ENCODE data around the gene MAD2L2. TPM values are rescaled to one million over a fixed set of nuclear protein-coding genes. Genes with fewer than 3 reads are reported as not detected.
"Not testable (repeated sequence)": the region's sequence is repeated elsewhere in the genome, so short reads cannot be mapped to it uniquely, and the experiment has no call there.

MAD2L2 gene
- total RNA-seq, 4 donors from 2014 or later, result 10.0 to 50.3 (median 11.5) TPM

DNA sequence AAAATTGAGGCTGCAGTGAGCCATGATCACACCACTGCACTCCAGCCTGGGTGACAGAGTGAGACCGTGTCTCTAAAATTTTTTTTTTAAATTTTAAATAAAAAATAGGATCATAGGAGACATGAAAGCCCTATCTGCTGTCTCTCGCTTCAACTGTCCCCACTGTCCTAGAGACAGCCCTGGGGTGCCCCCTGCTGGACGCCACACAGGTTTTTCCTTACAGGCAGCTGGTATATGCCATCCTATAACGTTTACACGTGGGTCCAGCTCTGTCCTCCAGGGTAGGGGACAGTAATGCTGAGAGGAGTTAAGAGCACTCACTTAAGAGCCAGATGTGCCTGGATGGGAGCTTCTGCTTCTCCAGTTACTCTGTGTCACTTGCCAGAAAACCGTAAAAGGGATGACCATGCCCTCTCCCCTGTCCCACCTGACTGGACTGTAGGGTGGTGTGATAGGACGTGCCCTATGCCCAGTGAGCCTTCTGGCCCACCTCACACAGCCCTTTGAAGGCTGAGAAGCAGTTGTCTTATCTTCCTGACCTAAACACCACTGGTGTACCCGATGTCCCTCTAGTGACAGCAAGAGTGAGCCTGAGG lies 35.2 kb downstream of the MAD2L2 start:
- Histone ChIP-seq H3K27ac (no peak overlapping the region), H3K9me3 (no peaks in the 10 kb centered on the region), H3K27me3 (peaks cover 0 to 8% of the 10 kb centered on the region in 2 donors), H3K4me1 (peaks cover 3 to 24% (median 12%) of the 10 kb centered on the region in 4 donors), H3K36me3 (no peaks in the 10 kb centered on the region), H3K4me3 (no peak overlapping the region)
- peak; percentile 67 to 90 (median 87) for DNase-seq
- TF ChIP-seq POLR2A (IDR thresholded peaks at IDR 0.05), result no peak
- TF ChIP-seq, protein P1, sequence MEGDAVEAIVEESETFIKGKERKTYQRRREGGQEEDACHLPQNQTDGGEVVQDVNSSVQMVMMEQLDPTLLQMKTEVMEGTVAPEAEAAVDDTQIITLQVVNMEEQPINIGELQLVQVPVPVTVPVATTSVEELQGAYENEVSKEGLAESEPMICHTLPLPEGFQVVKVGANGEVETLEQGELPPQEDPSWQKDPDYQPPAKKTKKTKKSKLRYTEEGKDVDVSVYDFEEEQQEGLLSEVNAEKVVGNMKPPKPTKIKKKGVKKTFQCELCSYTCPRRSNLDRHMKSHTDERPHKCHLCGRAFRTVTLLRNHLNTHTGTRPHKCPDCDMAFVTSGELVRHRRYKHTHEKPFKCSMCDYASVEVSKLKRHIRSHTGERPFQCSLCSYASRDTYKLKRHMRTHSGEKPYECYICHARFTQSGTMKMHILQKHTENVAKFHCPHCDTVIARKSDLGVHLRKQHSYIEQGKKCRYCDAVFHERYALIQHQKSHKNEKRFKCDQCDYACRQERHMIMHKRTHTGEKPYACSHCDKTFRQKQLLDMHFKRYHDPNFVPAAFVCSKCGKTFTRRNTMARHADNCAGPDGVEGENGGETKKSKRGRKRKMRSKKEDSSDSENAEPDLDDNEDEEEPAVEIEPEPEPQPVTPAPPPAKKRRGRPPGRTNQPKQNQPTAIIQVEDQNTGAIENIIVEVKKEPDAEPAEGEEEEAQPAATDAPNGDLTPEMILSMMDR (IDR thresholded peaks at IDR 0.05), result peak; percentile 36 to 75 (median 64)

DNA sequence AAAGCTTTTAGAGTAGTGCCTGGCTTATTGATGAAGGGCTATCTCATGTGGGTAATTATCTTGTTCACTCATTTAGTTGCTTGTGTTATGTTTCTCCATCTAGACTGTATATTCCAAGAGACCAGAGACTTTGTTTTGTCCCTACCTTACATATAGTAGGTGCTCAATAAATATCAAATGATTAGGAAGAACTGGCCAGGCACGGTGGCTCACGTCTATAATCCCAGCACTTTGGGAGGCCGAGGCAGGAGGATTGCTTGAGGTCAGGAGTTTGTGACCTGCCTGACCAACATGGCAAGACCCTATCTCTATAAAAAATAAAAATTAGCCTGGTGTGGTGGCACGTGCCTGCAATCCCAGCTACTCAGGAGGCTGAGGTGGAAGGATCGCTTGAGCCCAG lies 35.7 kb downstream of the MAD2L2 start:
- no peak for DNase-seq
- no peaks in the 10 kb centered on the region for H3K9me3 ChIP-seq
- H3K36me3 ChIP-seq, result no peaks in the 10 kb centered on the region
- H3K27me3 ChIP-seq, result peaks cover 0 to 7% of the 10 kb centered on the region in 2 donors
- H3K27ac ChIP-seq, result no peak overlapping the region
- TF ChIP-seq, protein P1 (IDR thresholded peaks at IDR 0.05), result no peak
- peaks cover 0 to 19% (median 9%) of the 10 kb centered on the region in 4 donors for H3K4me1 ChIP-seq
- no peak overlapping the region for H3K4me3 ChIP-seq

DNA sequence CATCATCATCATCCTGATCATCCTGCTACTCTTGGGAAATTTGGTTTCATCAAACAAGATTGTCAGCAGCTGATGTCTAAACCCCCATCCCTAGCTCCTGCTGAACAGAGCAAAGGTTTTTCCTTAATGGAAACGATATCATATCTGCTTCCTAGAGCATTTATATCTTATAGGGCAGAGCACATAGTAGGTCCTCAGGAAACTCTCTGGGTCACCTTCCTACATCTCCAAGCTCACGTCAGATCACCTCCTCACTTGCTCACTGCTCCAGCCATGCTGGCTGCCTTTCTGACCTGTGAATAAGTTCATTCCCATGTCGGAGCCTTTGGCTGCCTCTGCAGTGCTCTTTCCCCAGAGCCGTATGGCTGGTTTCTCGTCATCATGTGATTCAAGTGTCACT lies 37.2 kb downstream of the MAD2L2 start:
- Histone ChIP-seq H3K4me3 (no peak overlapping the region), H3K27me3 (no peaks in the 10 kb centered on the region), H3K27ac (no peak overlapping the region), H3K36me3 (no peaks in the 10 kb centered on the region), H3K9me3 (no peaks in the 10 kb centered on the region), H3K4me1 (peaks cover 0 to 4% (median under 1%) of the 10 kb centered on the region in 4 donors)
- no peak for TF ChIP-seq POLR2A (IDR thresholded peaks at IDR 0.05)
- TF ChIP-seq, protein P1 (IDR thresholded peaks at IDR 0.05), result no peak
- no peak for DNase-seq

DNA sequence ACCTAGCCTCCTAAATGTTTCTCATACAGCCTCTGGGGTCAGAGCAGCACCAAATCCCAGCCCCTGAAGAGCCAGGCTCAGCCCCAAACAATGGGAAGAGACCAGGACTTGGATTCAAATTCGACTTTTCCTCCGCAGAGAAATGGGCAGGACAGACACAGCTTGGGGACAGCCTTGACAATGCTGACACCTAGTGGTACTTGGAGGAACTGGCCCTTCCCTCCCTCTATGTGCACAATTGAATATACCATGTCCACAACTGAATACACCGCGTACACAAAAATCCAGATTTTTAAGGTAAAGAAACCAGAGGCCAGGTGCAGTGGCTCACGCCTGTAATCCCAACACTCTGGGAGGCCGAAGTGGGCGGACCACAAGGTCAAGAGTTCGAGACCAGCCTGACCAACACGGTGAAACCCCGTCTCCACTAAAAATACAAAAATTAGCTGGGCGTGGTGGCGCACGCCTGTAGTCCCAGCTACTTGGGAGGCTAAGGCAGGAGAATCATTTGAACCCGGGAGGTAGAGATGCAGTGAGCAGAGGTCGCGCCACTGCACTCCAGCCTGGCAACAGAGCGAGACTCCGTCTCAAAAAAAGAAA lies 38.4 kb downstream of the MAD2L2 start:
- DNase-seq, result peak; percentile 63 to 86 (median 70)
- H3K27ac ChIP-seq, H3K4me3 ChIP-seq, H3K27me3 ChIP-seq, H3K4me1 ChIP-seq, H3K9me3 ChIP-seq, H3K36me3 ChIP-seq: not testable (repeated sequence)
- TF ChIP-seq, protein P1 (IDR thresholded peaks at IDR 0.05), result peak; percentile 94 to 98 (median 94)

DNA sequence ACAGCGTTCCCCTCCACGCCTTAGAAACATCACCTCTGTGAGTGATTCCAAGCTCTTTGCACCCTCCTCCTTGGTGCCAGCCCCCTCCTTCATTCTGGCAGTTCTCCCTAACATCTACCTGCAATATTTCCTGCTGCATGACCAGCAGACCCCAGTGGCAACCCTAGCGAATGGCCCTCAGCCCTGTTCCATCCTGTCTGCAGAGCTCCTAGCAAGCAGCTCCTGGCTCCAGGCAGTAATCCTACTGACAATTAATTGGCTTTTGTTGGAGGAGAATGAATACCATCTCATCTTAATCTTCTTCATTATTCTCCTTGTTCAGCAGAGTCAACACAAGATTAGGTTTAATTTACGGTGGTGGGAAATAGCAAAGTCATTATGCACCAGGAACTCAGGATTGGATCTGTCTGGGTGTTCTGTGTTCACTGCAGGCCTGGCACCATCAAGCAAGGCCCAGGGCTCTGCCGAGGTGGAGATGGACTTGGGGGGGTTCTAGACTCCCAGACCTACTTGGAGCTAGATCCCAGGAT lies 39.1 kb downstream of the MAD2L2 start:
- no peak for TF ChIP-seq POLR2A (IDR thresholded peaks at IDR 0.05)
- TF ChIP-seq, protein P1 (IDR thresholded peaks at IDR 0.05), result no peak
- no peaks in the 10 kb centered on the region for H3K4me1 ChIP-seq
- DNase-seq, result no peak
- H3K27me3 ChIP-seq, result no peaks in the 10 kb centered on the region
- H3K27ac ChIP-seq, result no peak overlapping the region
- H3K9me3 ChIP-seq, result no peaks in the 10 kb centered on the region
- H3K36me3 ChIP-seq, result no peaks in the 10 kb centered on the region
- no peak overlapping the region for H3K4me3 ChIP-seq
